ENCODE results near the gene SLC2A10.

SLC2A10 gene

GRCh38 chr20:46709459-46710152 lies at the start of gene SLC2A10:
Gene SLC2A10 (plus strand): TSS chr20:46709649. CDS start chr20:46709737, 88 bp downstream.
- Histone ChIP-seq H3K27me3 (ENCODE audit: low read depth, low read length) (peaks cover 17% of the 10 kb centered on the region), H2AFZ (ENCODE audit: low read depth, low read length) (no peak within 1 kb of the TSS), H3K9ac (ENCODE audit: low read length) (no peak within 1 kb of the TSS), H3K79me2 (ENCODE audit: low read length) (no peaks in the 10 kb centered on the region), H3K4me2 (ENCODE audit: low read length) (no peak within 1 kb of the TSS), H3K36me3 (replicated peaks; ENCODE audit: low read depth, low read length) (no peaks in the 10 kb centered on the region), H3K4me3 (ENCODE audit: low read length) (no peak within 1 kb of the TSS), H4K20me1 (ENCODE audit: insufficient read depth, low read length) (no peaks in the 10 kb centered on the region), H3K27ac (ENCODE audit: low read length) (no peak within 1 kb of the TSS), H3K4me1 (ENCODE audit: low read length) (no peaks in the 10 kb centered on the region), H3K9me3 (ENCODE audit: insufficient read depth, low read length) (peaks cover 11% of the 10 kb centered on the region)
- TF ChIP-seq EZH2phosphoT487 (IDR thresholded peaks at IDR 0.05; ENCODE audit: low read depth) (no peak), CTCF (IDR thresholded peaks at IDR 0.05; ENCODE audit: low read depth, low read length) (no peak)

- no peaks in the 10 kb centered on the region for H3K9me3 ChIP-seq (ENCODE audit: insufficient read depth, low read length)
- TF ChIP-seq EZH2phosphoT487 (IDR thresholded peaks at IDR 0.05; ENCODE audit: low read depth) (no peak), CTCF (IDR thresholded peaks at IDR 0.05; ENCODE audit: low read depth, low read length) (no peak)
- H3K4me3 ChIP-seq (ENCODE audit: low read length), result no peak overlapping the region
- H3K79me2 ChIP-seq (ENCODE audit: low read length), result no peaks in the 10 kb centered on the region
- peaks cover 7% of the 10 kb centered on the region for H3K4me1 ChIP-seq (ENCODE audit: low read length)
- H2AFZ ChIP-seq (ENCODE audit: low read depth, low read length), result no peak overlapping the region
- H3K27me3 ChIP-seq (ENCODE audit: low read depth, low read length), result peaks cover 13% of the 10 kb centered on the region
- no peak overlapping the region for H3K27ac ChIP-seq (ENCODE audit: low read length)
- no peaks in the 10 kb centered on the region for H3K36me3 ChIP-seq (replicated peaks; ENCODE audit: low read depth, low read length)
- H3K4me2 ChIP-seq (ENCODE audit: low read length), result no peak overlapping the region
- H4K20me1 ChIP-seq (ENCODE audit: insufficient read depth, low read length), result no peaks in the 10 kb centered on the region
- no peak overlapping the region for H3K9ac ChIP-seq (ENCODE audit: low read length)
Measured at GRCh38 chr20:46660487-46660886, 49.0 kb upstream of the SLC2A10 start.

DNA sequence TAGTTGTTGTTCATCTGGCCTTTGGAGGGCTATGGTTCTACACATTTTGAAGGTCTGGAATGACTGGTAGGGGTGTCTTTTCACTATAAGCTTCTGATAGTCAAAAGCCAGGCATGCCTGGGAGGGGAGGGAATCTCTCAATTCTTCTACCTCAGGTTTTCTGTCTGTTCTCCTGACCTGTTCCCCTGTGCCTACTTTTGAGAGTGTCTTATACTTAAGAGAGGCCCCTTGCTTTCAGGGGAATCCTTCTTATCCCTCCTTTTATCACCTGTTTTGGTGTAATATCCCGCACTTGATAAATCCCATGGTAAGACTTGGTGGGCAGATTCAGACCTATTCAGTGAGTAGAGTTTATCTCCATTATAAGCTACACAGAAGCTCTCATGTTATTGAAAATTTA lies 47.8 kb upstream of the SLC2A10 start:
- no peaks in the 10 kb centered on the region for H3K9me3 ChIP-seq (ENCODE audit: insufficient read depth, low read length)
- no peak overlapping the region for H2AFZ ChIP-seq (ENCODE audit: low read depth, low read length)
- H3K4me2 ChIP-seq (ENCODE audit: low read length), result no peak overlapping the region
- H3K79me2 ChIP-seq (ENCODE audit: low read length), result no peaks in the 10 kb centered on the region
- no peak overlapping the region for H3K4me3 ChIP-seq (ENCODE audit: low read length)
- no peak for TF ChIP-seq EZH2phosphoT487 (IDR thresholded peaks at IDR 0.05; ENCODE audit: low read depth)
- TF ChIP-seq CTCF (IDR thresholded peaks at IDR 0.05; ENCODE audit: low read depth, low read length), result no peak
- peaks cover 13% of the 10 kb centered on the region for H3K27me3 ChIP-seq (ENCODE audit: low read depth, low read length)
- H3K4me1 ChIP-seq (ENCODE audit: low read length), result peaks cover 7% of the 10 kb centered on the region
- no peaks in the 10 kb centered on the region for H3K36me3 ChIP-seq (replicated peaks; ENCODE audit: low read depth, low read length)
- H3K9ac ChIP-seq (ENCODE audit: low read length), result no peak overlapping the region
- no peaks in the 10 kb centered on the region for H4K20me1 ChIP-seq (ENCODE audit: insufficient read depth, low read length)
- H3K27ac ChIP-seq (ENCODE audit: low read length), result no peak overlapping the region

- TF ChIP-seq EZH2phosphoT487 (IDR thresholded peaks at IDR 0.05; ENCODE audit: low read depth), result no peak
- TF ChIP-seq CTCF (IDR thresholded peaks at IDR 0.05; ENCODE audit: low read depth, low read length), result no peak
- Histone ChIP-seq H3K79me2 (ENCODE audit: low read length) (no peaks in the 10 kb centered on the region), H3K9me3 (ENCODE audit: insufficient read depth, low read length) (no peaks in the 10 kb centered on the region), H3K4me2 (ENCODE audit: low read length) (no peak overlapping the region), H3K27ac (ENCODE audit: low read length) (no peak overlapping the region), H3K36me3 (replicated peaks; ENCODE audit: low read depth, low read length) (no peaks in the 10 kb centered on the region), H3K27me3 (ENCODE audit: low read depth, low read length) (peaks cover 13% of the 10 kb centered on the region), H2AFZ (ENCODE audit: low read depth, low read length) (no peak overlapping the region), H3K4me3 (ENCODE audit: low read length) (no peak overlapping the region), H3K9ac (ENCODE audit: low read length) (no peak overlapping the region), H3K4me1 (ENCODE audit: low read length) (peaks cover 7% of the 10 kb centered on the region), H4K20me1 (ENCODE audit: insufficient read depth, low read length) (no peaks in the 10 kb centered on the region)
Measured at GRCh38 chr20:46663531-46663930, 45.9 kb upstream of the SLC2A10 start.

All from OCI-LY3 (cell line).